ENCODE results near the gene RBM34.
"Not testable (repeated sequence)": the region's sequence is repeated elsewhere in the genome, so short reads cannot be mapped to it uniquely, and the experiment has no call there.

The RBM34 gene

DNA sequence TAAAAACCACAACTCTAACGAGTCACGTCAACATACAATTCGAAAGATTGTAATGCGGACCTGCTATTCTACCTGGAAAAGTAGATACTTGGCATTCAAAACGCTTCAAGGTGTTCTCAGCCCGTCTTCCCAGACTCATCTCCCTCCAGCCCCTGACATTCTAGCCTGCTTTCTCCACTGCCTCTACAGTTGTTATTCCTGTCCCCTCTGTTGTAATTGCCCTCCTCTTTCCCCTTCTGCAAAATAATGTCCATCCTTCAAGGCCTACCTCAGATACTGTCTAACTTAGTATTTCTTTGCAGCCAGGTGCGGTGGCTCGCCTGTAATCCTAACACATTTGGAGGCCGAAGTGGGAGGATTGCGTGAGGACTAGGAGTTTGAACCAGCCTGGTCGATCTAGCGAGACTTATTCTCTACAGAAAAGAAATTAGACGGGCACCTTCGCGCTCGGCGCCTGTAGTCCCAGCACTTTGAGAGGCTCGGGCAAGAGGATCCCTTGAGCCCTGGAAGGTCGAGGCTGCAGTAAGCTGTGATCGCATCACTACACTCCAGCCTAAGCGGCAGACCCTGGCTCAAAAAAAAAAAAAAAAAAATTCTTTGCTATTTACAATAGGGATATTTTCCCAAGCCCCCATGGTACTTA lies 756 bp upstream of the RBM34 start:
- Histone ChIP-seq H3K36me3 (ENCODE audit: insufficient read depth, low read length) (peaks cover 19% of the 10 kb centered on the region), H3K4me1 (ENCODE audit: insufficient read depth, low read length) (no peaks in the 10 kb centered on the region), H3K9me3 (ENCODE audit: control insufficient read depth, insufficient read depth, low read length) (no peaks in the 10 kb centered on the region)

DNA sequence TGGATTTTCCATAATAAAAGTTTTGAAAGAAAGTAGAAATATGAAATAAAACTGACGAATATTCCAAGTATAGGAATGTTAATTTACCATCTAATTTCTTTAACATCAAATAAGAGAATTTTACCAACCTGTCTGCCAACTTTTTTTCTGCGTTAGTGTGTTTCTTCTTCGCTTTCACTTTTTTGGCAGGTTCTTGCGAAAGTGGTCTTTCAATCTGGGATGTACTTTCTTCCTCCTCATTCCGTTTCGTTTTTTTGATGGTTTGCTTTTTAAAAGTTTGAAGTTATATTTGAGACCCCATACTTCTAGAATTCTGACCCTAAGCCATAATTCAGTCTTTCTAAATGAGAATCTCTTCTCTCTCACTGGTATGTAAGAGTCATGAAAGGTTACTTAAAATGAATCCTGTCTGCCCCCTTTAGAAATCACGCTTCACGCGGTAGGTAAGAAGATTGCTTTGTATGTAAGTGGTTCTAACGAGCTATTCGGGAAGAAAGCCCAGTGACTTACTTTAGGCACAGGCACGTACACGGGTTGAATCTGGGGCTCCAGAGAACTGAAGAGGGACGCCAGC lies 580 bp downstream of the RBM34 start:
- Histone ChIP-seq H3K4me1 (ENCODE audit: insufficient read depth, low read length) (no peaks in the 10 kb centered on the region), H3K9ac (ENCODE audit: low read depth, low read length) (peak overlapping the region; percentile 94), H3K9me3 (ENCODE audit: control insufficient read depth, insufficient read depth, low read length) (no peaks in the 10 kb centered on the region), H3K36me3 (ENCODE audit: insufficient read depth, low read length) (peaks cover 25% of the 10 kb centered on the region)

More for the DNA sequence above, 756 bp upstream of the RBM34 start:
- peak overlapping the region; percentile 94 for H3K9ac ChIP-seq (ENCODE audit: low read depth, low read length)

DNA sequence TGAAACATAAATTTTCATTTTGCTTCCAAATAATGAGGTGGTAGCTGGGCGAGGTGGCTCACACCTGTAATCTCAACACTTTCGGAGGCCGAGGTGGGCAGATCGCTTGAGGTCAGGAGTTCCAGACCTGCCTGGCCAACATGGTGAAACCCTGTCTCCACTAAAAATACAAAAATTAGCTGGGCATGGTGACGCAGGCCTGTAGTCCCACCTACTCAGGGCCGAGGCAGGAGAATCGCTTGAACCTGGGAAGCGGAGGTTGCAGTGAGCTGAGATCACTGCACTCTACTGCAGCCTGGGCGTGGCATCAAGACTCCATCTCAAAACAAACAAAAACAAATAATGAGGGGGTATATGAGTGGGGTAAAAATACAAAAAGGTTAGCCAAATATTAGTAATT lies 1.1 kb downstream of the RBM34 start:
- H3K4me1 ChIP-seq (ENCODE audit: insufficient read depth, low read length); H3K9ac ChIP-seq (ENCODE audit: low read depth, low read length); H3K9me3 ChIP-seq (ENCODE audit: control insufficient read depth, insufficient read depth, low read length): not testable (repeated sequence)
- peaks cover 25% of the 10 kb centered on the region for H3K36me3 ChIP-seq (ENCODE audit: insufficient read depth, low read length)

DNA sequence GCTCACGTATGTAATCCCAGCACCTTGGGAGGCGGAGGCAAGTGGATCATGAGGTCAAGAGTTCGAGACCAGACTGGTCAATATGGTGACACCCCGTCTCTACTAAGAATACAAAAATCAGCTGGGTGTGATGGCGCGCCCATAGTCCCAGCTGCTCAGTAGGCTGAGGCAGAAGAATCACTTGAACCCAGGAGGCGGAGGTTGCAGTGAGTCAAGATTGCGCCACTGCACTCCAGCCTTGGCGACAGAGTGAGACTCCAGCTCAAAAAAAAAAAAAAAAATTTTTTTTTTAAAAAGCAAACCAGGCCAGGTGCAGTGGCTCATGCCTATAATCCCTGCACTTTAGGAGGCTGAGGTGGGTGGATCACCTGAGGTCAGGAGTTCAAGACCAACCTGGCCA lies 1.8 kb downstream of the RBM34 start:
- not testable (repeated sequence) for H3K9me3 ChIP-seq (ENCODE audit: control insufficient read depth, insufficient read depth, low read length); H3K4me1 ChIP-seq (ENCODE audit: insufficient read depth, low read length); H3K9ac ChIP-seq (ENCODE audit: low read depth, low read length)
- H3K36me3 ChIP-seq (ENCODE audit: insufficient read depth, low read length), result peaks cover 25% of the 10 kb centered on the region

DNA sequence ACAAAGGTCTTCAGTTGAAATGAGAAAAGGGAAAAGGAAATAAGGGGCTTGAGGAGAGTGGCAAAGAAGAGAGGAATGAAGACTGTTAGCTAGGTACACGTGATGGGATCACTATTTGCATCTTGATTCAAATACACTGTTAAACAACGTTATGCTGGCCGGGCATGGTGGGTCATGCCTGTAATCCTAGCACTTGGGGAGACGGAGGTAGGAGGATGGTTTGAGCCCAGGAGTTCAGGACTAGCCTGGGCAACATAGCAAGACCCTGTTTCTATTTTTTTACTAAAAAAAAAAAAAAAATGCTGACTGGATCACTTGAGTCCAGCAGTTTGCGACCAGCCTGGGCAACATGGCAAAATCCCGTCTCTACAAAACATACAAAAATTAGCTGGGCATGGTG lies 2.4 kb downstream of the RBM34 start:
- no peaks in the 10 kb centered on the region for H3K4me1 ChIP-seq (ENCODE audit: insufficient read depth, low read length)
- no peak overlapping the region for H3K9ac ChIP-seq (ENCODE audit: low read depth, low read length)
- H3K36me3 ChIP-seq (ENCODE audit: insufficient read depth, low read length), result peaks cover 25% of the 10 kb centered on the region
- H3K9me3 ChIP-seq (ENCODE audit: control insufficient read depth, insufficient read depth, low read length), result no peaks in the 10 kb centered on the region

DNA sequence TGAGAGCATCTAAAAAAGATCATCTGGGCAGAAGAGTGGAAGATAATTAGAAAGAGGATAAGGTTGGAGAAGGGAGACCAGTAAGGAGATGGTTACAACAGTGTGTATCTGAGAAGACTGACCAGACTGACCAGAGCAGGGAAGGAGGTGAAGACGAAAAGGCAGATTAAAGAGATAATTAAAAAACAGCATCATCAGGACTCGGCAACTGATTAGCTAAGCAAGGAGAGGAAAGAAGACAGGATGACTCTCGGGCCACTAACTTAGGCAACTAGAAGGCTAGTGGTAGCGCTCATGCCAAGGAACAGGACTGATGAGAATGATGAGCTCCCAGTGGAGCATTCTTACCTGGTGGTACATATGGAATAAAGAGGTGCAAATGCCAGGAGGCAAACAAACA lies 3.9 kb downstream of the RBM34 start:
- Histone ChIP-seq H3K9ac (ENCODE audit: low read depth, low read length) (no peak overlapping the region), H3K9me3 (ENCODE audit: control insufficient read depth, insufficient read depth, low read length) (no peaks in the 10 kb centered on the region), H3K4me1 (ENCODE audit: insufficient read depth, low read length) (no peaks in the 10 kb centered on the region), H3K36me3 (ENCODE audit: insufficient read depth, low read length) (peaks cover 25% of the 10 kb centered on the region)

DNA sequence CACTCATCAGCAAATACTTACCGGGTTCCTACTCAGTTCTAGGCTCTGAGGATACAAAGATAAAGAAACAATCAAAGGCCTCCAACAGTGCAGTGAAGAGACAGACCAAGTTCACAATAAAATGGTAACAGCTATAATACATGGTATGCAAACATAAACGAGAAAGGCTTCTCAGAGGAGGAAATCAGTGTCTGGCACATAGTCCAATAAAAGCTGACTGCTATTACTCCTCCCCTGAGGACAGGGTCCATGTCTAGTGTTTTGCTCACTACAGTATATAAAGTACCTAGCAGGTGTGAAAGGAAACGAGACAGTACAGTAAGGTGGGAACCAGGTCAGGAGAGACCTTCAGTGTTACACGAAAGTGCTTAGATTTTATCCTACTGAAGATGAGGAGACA lies 4.3 kb downstream of the RBM34 start:
- H3K9me3 ChIP-seq (ENCODE audit: control insufficient read depth, insufficient read depth, low read length), result no peaks in the 10 kb centered on the region
- no peak overlapping the region for H3K9ac ChIP-seq (ENCODE audit: low read depth, low read length)
- no peaks in the 10 kb centered on the region for H3K4me1 ChIP-seq (ENCODE audit: insufficient read depth, low read length)
- peaks cover 26% of the 10 kb centered on the region for H3K36me3 ChIP-seq (ENCODE audit: insufficient read depth, low read length)

DNA sequence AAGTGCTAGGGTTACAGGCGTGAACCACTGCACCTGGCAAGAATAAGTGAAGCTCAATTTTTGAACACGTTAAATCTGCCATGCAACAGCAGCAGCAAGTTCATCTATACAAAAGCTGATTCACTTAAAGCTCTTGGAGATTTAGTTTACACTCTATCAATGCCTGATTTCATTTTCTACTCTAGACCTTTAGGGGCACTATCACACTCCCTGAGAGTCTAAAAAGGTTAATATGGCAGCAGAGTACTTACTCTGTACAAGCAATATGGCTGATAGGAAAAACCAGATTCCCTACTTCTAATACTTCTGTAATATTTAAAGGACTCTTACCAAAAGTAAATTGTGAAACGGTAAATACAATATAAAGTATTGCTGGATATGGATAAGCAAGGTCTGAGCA lies 4.8 kb downstream of the RBM34 start:
- Histone ChIP-seq H3K9me3 (ENCODE audit: control insufficient read depth, insufficient read depth, low read length) (no peaks in the 10 kb centered on the region), H3K9ac (ENCODE audit: low read depth, low read length) (no peak overlapping the region), H3K4me1 (ENCODE audit: insufficient read depth, low read length) (no peaks in the 10 kb centered on the region), H3K36me3 (ENCODE audit: insufficient read depth, low read length) (peaks cover 30% of the 10 kb centered on the region)

DNA sequence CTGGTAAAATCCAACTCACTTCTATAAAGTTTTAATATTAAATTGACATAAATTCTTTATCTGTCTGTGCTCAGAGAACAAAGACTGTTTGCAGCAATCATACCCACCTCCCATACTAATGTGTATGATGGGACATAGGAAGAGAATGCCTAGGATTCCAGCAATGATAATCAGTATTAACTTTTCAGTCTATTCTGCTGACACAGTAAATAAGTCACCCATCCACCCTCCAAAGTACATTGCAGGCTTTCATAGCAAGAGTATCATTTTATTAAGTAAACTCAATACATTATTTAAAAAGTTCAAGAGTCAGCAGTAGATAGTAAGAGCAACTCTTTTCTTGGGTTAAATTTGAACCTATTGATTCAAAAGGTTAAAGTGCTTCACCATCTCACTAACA lies 8.8 kb downstream of the RBM34 start:
- Histone ChIP-seq H3K36me3 (ENCODE audit: insufficient read depth, low read length) (peaks cover 24% of the 10 kb centered on the region), H3K9ac (ENCODE audit: low read depth, low read length) (no peak overlapping the region), H3K4me1 (ENCODE audit: insufficient read depth, low read length) (no peaks in the 10 kb centered on the region), H3K9me3 (ENCODE audit: control insufficient read depth, insufficient read depth, low read length) (no peaks in the 10 kb centered on the region)

DNA sequence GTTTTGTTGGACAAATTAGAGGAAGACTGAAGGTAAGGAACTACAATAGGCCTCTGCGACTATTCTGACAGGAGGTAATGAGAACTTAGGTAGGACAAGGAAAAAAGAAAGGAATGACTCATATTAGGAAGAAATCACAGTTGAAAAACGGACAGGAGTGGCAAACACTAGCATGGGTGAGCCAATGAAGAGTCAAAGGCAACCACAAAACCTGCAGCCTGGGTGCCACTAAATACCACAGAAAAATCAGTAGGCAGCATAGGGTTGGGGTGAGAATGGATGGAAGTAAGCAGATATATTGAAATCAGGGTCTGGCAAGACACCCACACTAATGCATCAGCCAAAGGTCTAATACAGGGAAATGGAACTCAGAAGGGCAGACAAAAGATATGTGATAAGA lies 10.0 kb downstream of the RBM34 start:
- no peak overlapping the region for H3K9ac ChIP-seq (ENCODE audit: low read depth, low read length)
- peaks cover 19% of the 10 kb centered on the region for H3K36me3 ChIP-seq (ENCODE audit: insufficient read depth, low read length)
- no peaks in the 10 kb centered on the region for H3K4me1 ChIP-seq (ENCODE audit: insufficient read depth, low read length)
- no peaks in the 10 kb centered on the region for H3K9me3 ChIP-seq (ENCODE audit: control insufficient read depth, insufficient read depth, low read length)

DNA sequence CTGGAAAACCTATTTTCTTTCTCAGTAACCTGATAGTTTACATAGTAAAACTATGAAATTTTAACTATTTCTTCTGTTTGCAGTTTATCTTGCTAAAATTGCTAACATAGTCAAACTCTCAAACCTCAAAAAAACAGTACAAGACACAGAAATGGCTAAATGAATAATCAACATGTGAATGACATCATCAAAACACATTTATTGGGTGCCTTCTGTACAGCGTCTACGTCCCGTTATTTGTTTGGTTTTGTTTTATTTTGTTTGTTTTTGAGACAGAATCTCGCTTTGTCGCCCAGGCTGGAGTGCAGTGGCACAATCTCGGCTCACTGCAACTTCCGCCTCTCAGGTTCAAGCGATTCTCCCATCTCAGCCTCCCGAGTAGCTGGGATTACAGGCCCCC lies 11.2 kb downstream of the RBM34 start:
- H3K36me3 ChIP-seq (ENCODE audit: insufficient read depth, low read length), result peaks cover 24% of the 10 kb centered on the region
- H3K4me1 ChIP-seq (ENCODE audit: insufficient read depth, low read length), result no peaks in the 10 kb centered on the region
- no peaks in the 10 kb centered on the region for H3K9me3 ChIP-seq (ENCODE audit: control insufficient read depth, insufficient read depth, low read length)
- no peak overlapping the region for H3K9ac ChIP-seq (ENCODE audit: low read depth, low read length)

DNA sequence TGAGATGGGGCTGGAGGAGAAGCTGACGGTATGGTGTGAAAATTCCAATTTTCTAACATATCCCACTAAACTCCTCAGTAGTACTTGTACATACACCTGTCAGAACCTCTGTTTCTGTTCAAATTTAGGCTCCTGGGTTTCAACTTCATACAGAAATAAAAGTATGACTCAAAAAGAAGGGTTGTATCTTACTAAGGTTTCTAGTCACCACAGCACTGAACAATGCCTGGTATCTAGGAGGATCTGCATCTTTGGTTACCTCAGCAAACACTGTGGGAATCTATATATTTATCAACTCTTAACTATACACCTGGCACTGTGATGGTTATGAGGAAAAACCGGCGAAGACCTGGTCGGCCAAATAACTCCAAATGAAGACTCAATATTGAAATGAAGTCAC lies 13.8 kb downstream of the RBM34 start:
- H3K4me1 ChIP-seq (ENCODE audit: insufficient read depth, low read length), result no peaks in the 10 kb centered on the region
- H3K36me3 ChIP-seq (ENCODE audit: insufficient read depth, low read length), result peaks cover 24% of the 10 kb centered on the region
- no peaks in the 10 kb centered on the region for H3K9me3 ChIP-seq (ENCODE audit: control insufficient read depth, insufficient read depth, low read length)
- H3K9ac ChIP-seq (ENCODE audit: low read depth, low read length), result no peak overlapping the region

DNA sequence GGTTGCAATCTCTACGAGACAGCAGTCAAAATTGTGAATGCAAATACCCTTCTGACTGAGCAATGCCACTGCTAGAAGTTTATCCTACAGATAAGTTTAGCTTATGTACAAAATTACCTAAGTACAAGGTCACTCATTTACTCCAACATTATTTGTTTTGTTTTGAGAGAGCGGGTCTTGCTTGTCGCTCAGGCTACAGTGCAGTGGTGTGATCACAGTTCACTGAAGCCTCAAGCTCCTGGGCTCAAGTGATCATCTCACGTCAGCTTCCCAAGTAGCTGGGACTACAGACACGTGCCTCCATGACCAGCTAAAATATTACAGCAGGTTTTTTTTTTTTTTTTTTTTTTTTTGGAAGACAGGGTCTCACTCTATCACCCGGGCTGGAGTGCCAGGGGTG lies 15.4 kb downstream of the RBM34 start:
- Histone ChIP-seq H3K4me1 (ENCODE audit: insufficient read depth, low read length) (no peaks in the 10 kb centered on the region), H3K36me3 (ENCODE audit: insufficient read depth, low read length) (peaks cover 18% of the 10 kb centered on the region), H3K9ac (ENCODE audit: low read depth, low read length) (no peak overlapping the region)

DNA sequence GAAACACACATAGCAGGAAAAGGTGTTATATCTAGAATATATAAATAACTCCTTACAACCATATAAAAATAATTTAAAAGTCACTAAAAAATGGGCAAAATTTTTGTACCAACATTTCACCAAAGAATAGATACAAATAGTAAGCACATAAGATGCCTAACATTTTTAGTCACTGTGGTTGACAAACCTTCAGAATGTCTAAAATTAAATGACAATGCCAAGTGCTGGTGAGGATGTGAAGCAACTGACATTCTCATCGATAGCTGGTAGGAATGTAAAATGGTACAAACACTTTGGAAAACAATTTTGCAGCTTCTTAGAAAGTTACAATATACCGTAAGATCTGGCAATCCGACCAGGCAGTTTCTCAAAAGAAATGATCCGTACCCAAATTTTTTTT lies 18.1 kb downstream of the RBM34 start:
- Histone ChIP-seq H3K9ac (ENCODE audit: low read depth, low read length) (no peak overlapping the region), H3K9me3 (ENCODE audit: control insufficient read depth, insufficient read depth, low read length) (no peaks in the 10 kb centered on the region), H3K36me3 (ENCODE audit: insufficient read depth, low read length) (peaks cover 14% of the 10 kb centered on the region), H3K4me1 (ENCODE audit: insufficient read depth, low read length) (no peaks in the 10 kb centered on the region)

More for the DNA sequence above, 15.4 kb downstream of the RBM34 start:
- no peaks in the 10 kb centered on the region for H3K9me3 ChIP-seq (ENCODE audit: control insufficient read depth, insufficient read depth, low read length)

DNA sequence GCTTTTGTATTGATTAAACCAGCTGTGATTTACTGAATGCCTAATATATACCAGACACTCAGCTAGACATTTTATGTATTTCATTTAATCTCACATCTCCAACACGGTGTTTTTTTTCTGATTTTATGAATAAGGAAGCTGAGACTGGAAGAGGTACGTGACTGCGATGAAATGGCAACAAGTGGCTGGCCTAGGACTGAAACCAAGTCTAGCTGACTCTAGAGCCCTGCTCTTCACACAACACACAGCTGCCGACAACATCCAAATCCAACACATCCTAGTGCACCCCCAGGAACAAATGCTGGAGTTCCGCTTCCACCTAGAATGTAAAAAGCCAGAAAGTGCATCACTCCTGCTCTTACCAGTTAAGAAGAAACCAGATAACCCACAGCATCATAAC lies 21.7 kb downstream of the RBM34 start:
- H3K9me3 ChIP-seq (ENCODE audit: control insufficient read depth, insufficient read depth, low read length), result no peaks in the 10 kb centered on the region
- no peaks in the 10 kb centered on the region for H3K4me1 ChIP-seq (ENCODE audit: insufficient read depth, low read length)

More for the DNA sequence above, 21.7 kb downstream of the RBM34 start:
- Histone ChIP-seq H3K9ac (ENCODE audit: low read depth, low read length) (no peak overlapping the region), H3K36me3 (ENCODE audit: insufficient read depth, low read length) (peaks cover 22% of the 10 kb centered on the region)
